HepG2 (cell line): ENCODE measurements around the gene AP4E1. TPM values are rescaled to one million over a fixed set of nuclear protein-coding genes. Genes with fewer than 3 reads are reported as not detected.

ENCODE experiments used
- ZNF879 ChIP-seq: sonication (generic); formaldehyde crosslinking; IDR thresholded peaks from 2 replicates; pipeline ENCODE4 v1.8.1; 2023; ENCODE audit warnings: missing genetic modification reagents
- polyA plus RNA-seq, 8 experiments: library from polyadenylated mRNA; depleted of rRNA in 3 of 8; stranded (reverse) in 7 of 8; unstranded in 1 of 8; fragments of >200 nt; fragmentation: Illumina TruSeq in 4 of 8; extraction: Trizol in 4 of 8; gene quantifications; 2 replicates each; pipeline versions ENCODE4 v1.2.1 to v1.2.3, GENCODE V29; 2011 to 2016; ENCODE audit warnings: low read depth in 4 of 8, missing spikeins in 1 of 8, mixed read lengths in 1 of 8; ENCODE audit not compliant: insufficient read depth in 1 of 8
- total RNA-seq, 5 experiments: library from RNA; depleted of rRNA; stranded (reverse); fragments of >200 nt; fragmentation: Illumina TruSeq; extraction: Trizol; gene quantifications; 2 replicates each; pipeline ENCODE4 v1.2.3, GENCODE V29; 2016; ENCODE audit warnings: low read depth in 1 of 5
- TF ChIP-seq, protein P1 (sequence below), 2 experiments: fragments of 450-650 bp in 1 of 2; sonication (generic) in 1 of 2; formaldehyde crosslinking in 1 of 2; IDR thresholded peaks; 2 replicates each; pipeline versions ENCODE4 v1.6.1 to v1.8.0; 2016 to 2022; ENCODE audit warnings: antibody characterized with exemption in 1 of 2, mild to moderate bottlenecking in 1 of 2, missing genetic modification reagents in 1 of 2

The AP4E1 gene
- total and polyA plus RNA-seq, 2 of the 13 experiments (the other 11 are each of a cell fraction or from before 2014, with no cell fraction given), result 2.2 to 7.8 TPM

DNA sequence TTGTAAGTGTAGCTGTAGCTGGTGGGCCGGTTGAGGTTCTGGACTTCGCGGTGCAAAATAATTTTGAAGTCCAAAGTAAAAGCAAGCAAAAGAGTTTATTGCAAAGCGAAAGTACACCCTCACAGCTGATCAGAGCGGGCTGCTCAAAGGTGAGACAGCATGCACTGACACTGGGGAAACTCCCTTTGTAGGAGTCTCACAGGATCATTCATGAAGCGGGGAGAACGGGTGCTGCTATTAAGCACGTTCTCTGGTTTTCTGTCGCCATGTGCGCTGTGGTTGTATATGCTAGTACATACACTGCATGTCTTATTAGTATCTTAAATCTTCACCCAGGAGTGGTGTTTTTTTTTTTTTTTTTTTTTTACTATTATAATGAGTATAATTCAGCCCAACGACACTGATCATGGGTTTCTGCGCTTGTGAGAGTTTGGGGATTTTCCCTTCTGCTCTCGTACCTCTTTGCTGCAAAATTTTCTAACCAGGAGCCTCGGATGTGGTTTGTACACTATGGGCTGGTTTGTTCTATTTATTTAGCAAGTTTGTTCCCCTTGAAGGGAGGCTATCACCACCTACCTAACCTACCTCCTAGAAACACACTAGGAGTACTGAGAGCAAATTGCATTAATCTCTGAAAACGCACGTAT is 1.4 kb upstream of the AP4E1 start (continued):
- TF ChIP-seq, protein P1, sequence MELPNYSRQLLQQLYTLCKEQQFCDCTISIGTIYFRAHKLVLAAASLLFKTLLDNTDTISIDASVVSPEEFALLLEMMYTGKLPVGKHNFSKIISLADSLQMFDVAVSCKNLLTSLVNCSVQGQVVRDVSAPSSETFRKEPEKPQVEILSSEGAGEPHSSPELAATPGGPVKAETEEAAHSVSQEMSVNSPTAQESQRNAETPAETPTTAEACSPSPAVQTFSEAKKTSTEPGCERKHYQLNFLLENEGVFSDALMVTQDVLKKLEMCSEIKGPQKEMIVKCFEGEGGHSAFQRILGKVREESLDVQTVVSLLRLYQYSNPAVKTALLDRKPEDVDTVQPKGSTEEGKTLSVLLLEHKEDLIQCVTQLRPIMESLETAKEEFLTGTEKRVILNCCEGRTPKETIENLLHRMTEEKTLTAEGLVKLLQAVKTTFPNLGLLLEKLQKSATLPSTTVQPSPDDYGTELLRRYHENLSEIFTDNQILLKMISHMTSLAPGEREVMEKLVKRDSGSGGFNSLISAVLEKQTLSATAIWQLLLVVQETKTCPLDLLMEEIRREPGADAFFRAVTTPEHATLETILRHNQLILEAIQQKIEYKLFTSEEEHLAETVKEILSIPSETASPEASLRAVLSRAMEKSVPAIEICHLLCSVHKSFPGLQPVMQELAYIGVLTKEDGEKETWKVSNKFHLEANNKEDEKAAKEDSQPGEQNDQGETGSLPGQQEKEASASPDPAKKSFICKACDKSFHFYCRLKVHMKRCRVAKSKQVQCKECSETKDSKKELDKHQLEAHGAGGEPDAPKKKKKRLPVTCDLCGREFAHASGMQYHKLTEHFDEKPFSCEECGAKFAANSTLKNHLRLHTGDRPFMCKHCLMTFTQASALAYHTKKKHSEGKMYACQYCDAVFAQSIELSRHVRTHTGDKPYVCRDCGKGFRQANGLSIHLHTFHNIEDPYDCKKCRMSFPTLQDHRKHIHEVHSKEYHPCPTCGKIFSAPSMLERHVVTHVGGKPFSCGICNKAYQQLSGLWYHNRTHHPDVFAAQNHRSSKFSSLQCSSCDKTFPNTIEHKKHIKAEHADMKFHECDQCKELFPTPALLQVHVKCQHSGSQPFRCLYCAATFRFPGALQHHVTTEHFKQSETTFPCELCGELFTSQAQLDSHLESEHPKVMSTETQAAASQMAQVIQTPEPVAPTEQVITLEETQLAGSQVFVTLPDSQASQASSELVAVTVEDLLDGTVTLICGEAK (IDR thresholded peaks at IDR 0.05), result no peak
- TF ChIP-seq, protein P1 (CRISPR knock-in tag; IDR thresholded peaks at IDR 0.05), result peak; percentile 83; the same call in 1 of the 2 replicates
- peak; percentile 58; the same call in 1 of the 2 replicates for TF ChIP-seq ZNF879
- TF ChIP-seq, all 625 proteins: peak for 40
